GM12878 (cell line): ENCODE results near the gene EPB41L2.

Experiments used
- ATF3 ChIP-seq: IDR thresholded peaks from 2 replicates; pipeline ENCODE4 v1.6.1; 2011; ENCODE audit warnings: low read depth, mild to moderate bottlenecking, low read length, moderate library complexity, borderline replicate concordance; ENCODE audit errors: extremely low read depth
- CEBPB ChIP-seq, 2 experiments: fragments of 150-350 bp in 1 of 2; IDR thresholded peaks; 2 replicates each; pipeline ENCODE4 v1.6.1; 2012 to 2014; ENCODE audit warnings: low read depth in 2 of 2, low read length in 2 of 2, borderline replicate concordance in 1 of 2, inconsistent platforms in 1 of 2
- CEBPZ ChIP-seq: fragments of 150-350 bp; IDR thresholded peaks from 2 replicates; pipeline ENCODE4 v1.6.1; 2016; ENCODE audit warnings: low read depth, low read length
- EP300 ChIP-seq, 2 experiments: fragments of 150-350 bp in 1 of 2; IDR thresholded peaks; 2 replicates each; pipeline ENCODE4 v1.6.1; 2011 to 2012; ENCODE audit warnings: low read depth in 2 of 2, low read length in 2 of 2, borderline replicate concordance in 1 of 2, improper control_type of control experiment in 1 of 2, inconsistent platforms in 1 of 2; ENCODE audit not compliant: control insufficient read depth in 1 of 2
- ESRRA ChIP-seq: IDR thresholded peaks from 2 replicates; pipeline ENCODE4 v1.6.1; 2012; ENCODE audit warnings: mild to moderate bottlenecking, low read length, improper control_type of control experiment
- MLLT1 ChIP-seq: fragments of 450-650 bp; IDR thresholded peaks from 2 replicates; pipeline ENCODE4 v1.6.1; 2016; ENCODE audit warnings: mild to moderate bottlenecking
- MXI1 ChIP-seq: fragments of 150-350 bp; IDR thresholded peaks from 2 replicates; pipeline ENCODE4 v1.6.1; 2011; ENCODE audit warnings: low read depth, mild to moderate bottlenecking, inconsistent platforms, low read length, improper control_type of control experiment
- NFYB ChIP-seq: IDR thresholded peaks from 2 replicates; pipeline ENCODE4 v1.6.1; 2011; ENCODE audit warnings: low read depth, mild to moderate bottlenecking, low read length, improper control_type of control experiment, moderate library complexity; ENCODE audit not compliant: insufficient read depth
- POLR2AphosphoS5 ChIP-seq: IDR thresholded peaks from 2 replicates; pipeline ENCODE4 v1.6.1; 2011; ENCODE audit warnings: mild to moderate bottlenecking, low read length, inconsistent platforms
- REST ChIP-seq: IDR thresholded peaks from 2 replicates; pipeline ENCODE4 v1.6.1; 2012; ENCODE audit warnings: mild to moderate bottlenecking, low read depth, low read length
- SIN3A ChIP-seq: IDR thresholded peaks from 2 replicates; pipeline ENCODE4 v1.6.1; 2012; ENCODE audit warnings: low read depth, low read length, improper control_type of control experiment
- TCF7 ChIP-seq: IDR thresholded peaks from 2 replicates; pipeline ENCODE4 v1.6.1; 2014; ENCODE audit warnings: antibody characterized with exemption, borderline replicate concordance
- YY1 ChIP-seq: IDR thresholded peaks from 2 replicates; pipeline ENCODE4 v1.6.1; 2011; ENCODE audit warnings: low read depth, mild to moderate bottlenecking, low read length
- ZBTB33 ChIP-seq: fragments of 450-650 bp; IDR thresholded peaks from 2 replicates; pipeline ENCODE4 v1.6.1; 2017; ENCODE audit warnings: mild to moderate bottlenecking

- TF ChIP-seq TCF7: no peak
- no peak for TF ChIP-seq NFYB
- TF ChIP-seq ZBTB33: no peak
- TF ChIP-seq SIN3A: no peak
- TF ChIP-seq EP300 (IDR thresholded peaks at IDR 0.05; ENCODE audit: borderline replicate concordance in 1 of 2, control insufficient read depth in 1 of 2, low read depth in 2 of 2, low read length in 2 of 2): no peak
- TF ChIP-seq CEBPZ: no peak
- no peak for TF ChIP-seq ESRRA
- no peak for TF ChIP-seq CEBPB (IDR thresholded peaks at IDR 0.05; ENCODE audit: borderline replicate concordance in 1 of 2, low read depth in 2 of 2, low read length in 2 of 2)
- no peak for TF ChIP-seq REST
- no peak for TF ChIP-seq ATF3
- no peak for TF ChIP-seq MLLT1
- TF ChIP-seq POLR2AphosphoS5: no peak
- no peak for TF ChIP-seq YY1
- TF ChIP-seq MXI1: no peak
These were observed 93.1 kb downstream of the EPB41L2 start for GRCh38 chr6:130969791-130970491.
